Right ventricle myocardium superior (tissue), 1 donor: ENCODE results near the gene WDR35. TPM values are rescaled to one million over a fixed set of nuclear protein-coding genes. Genes with fewer than 3 reads are reported as not detected.

Experiments used
- ATAC-seq: fragments of 200-7000 bp; cut with Tn5 transposase; one replicate; pipeline ENCODE4 v1.9.1; 2020; ENCODE audit warnings: mild to moderate bottlenecking; ENCODE audit not compliant: poor library complexity
- DNase-seq: peaks from one replicate; pipeline ENCODE4 v3.0.0-alpha.2; 2020
- intact Hi-C: fragments of 100-400 bp; cut with DNase I; formaldehyde crosslinking; loops from one replicate; pipeline ENCODE4 v1.11.2; 2022
- long read RNA-seq: library from polyadenylated mRNA; unstranded; transcript quantifications from one replicate; pipeline ENCODE4 v2.0.0, GENCODE V29; 2021
- total RNA-seq: library from RNA; stranded (reverse); fragmentation: NEBNext Ultra II Directional; extraction: Animal tissue kit (Norgen Biotek cat#: 25700); gene quantifications from one replicate; pipeline ENCODE4 v1.2.1, GENCODE V29; 2021
- donor health status: DM: no; HTN: yes; CAD: no; lungs with severe emphysema.

The WDR35 gene
- 4.2 TPM for total RNA-seq
- long read RNA-seq, partial matches to known transcripts, result 1 of 3 reads
- long read RNA-seq, other reads (novel, unspliced or antisense), result 2 of 3 reads

- DNase-seq (peak; percentile 95), ATAC-seq (peak; percentile 100)
- intact Hi-C loops, result no loop called here
Measured at GRCh38 chr2:19989667-19990415, at the start of gene WDR35. Gene WDR35 (minus strand): TSS chr2:19990105. CDS start chr2:19990015, 90 bp downstream.

- ATAC-seq, result no peak
- intact Hi-C loops, result no loop called here
- DNase-seq, result no peak
Measured at GRCh38 chr2:20037660-20038059, 47.8 kb upstream of the WDR35 start.

GRCh38 chr2:20035955-20036666 is 46.2 kb upstream of the WDR35 start:
- DNase-seq, result no peak
- ATAC-seq, result no peak
- intact Hi-C loops, result no loop called here

- DNase-seq, result no peak
- intact Hi-C loops, result no loop called here
- ATAC-seq, result no peak
Measured at GRCh38 chr2:20034821-20035220, 44.9 kb upstream of the WDR35 start.

- ATAC-seq (peak; percentile 87), DNase-seq (no peak)
- intact Hi-C loops, result no loop called here
Measured at GRCh38 chr2:20034218-20034617, 44.3 kb upstream of the WDR35 start.

GRCh38 chr2:20033322-20033721 is 43.4 kb upstream of the WDR35 start:
- intact Hi-C loops, result no loop called here
- DNase-seq (no peak), ATAC-seq (peak; percentile 56)

GRCh38 chr2:20030224-20030623 is 40.3 kb upstream of the WDR35 start:
- ATAC-seq (no peak), DNase-seq (no peak)
- intact Hi-C loops, result no loop called here

GRCh38 chr2:20027705-20028434 is 38.0 kb upstream of the WDR35 start:
- intact Hi-C loops, result no loop called here
- DNase-seq (no peak), ATAC-seq (peak; percentile 65)

GRCh38 chr2:20027260-20027677 is 37.4 kb upstream of the WDR35 start:
- intact Hi-C loops, result no loop called here
- no peak for DNase-seq
- ATAC-seq, result peak; percentile 40

GRCh38 chr2:20025065-20025786 is 35.3 kb upstream of the WDR35 start:
- DNase-seq (no peak), ATAC-seq (no peak)
- intact Hi-C loops, result no loop called here

GRCh38 chr2:20023688-20024087 is 33.8 kb upstream of the WDR35 start:
- DNase-seq (no peak), ATAC-seq (no peak)
- intact Hi-C loops, result no loop called here

GRCh38 chr2:20021405-20022009 is 31.6 kb upstream of the WDR35 start:
- ATAC-seq (no peak), DNase-seq (no peak)
- intact Hi-C loops, result no loop called here

- ATAC-seq, result peak; percentile 34
- no peak for DNase-seq
- intact Hi-C loops, result no loop called here
Measured at GRCh38 chr2:20019747-20020146, 29.8 kb upstream of the WDR35 start.

- DNase-seq, result no peak
- intact Hi-C loops, result no loop called here
Measured at GRCh38 chr2:20018601-20019152, 28.8 kb upstream of the WDR35 start.

GRCh38 chr2:20016346-20016745 is 26.4 kb upstream of the WDR35 start:
- DNase-seq, result no peak
- intact Hi-C loops, result loop anchor here (1.0 kb wide), 1 partner anchor 77 kb away; no protein-coding TSS in a partner anchor
- ATAC-seq, result no peak

More at GRCh38 chr2:20018601-20019152, 28.8 kb upstream of the WDR35 start:
- peak; percentile 20 for ATAC-seq

GRCh38 chr2:20015482-20016083 is 25.7 kb upstream of the WDR35 start:
- DNase-seq (no peak), ATAC-seq (peak; percentile 61)
- intact Hi-C loops, result loop anchor here (1.0 kb wide), 1 partner anchor 78 kb away; no protein-coding TSS in a partner anchor

GRCh38 chr2:20013126-20013849 is 23.4 kb upstream of the WDR35 start:
- ATAC-seq (peak; percentile 48), DNase-seq (no peak)
- intact Hi-C loops, result loop anchor here (1.0 to 5.0 kb wide), 2 partner anchors 51 to 85 kb away; no protein-coding TSS in a partner anchor
